Activated naive CD4-positive, alpha-beta T cell treated with anti-CD3 and anti-CD28 coated beads, Interleukin-2, amount 50 U/mL, for 72 hours (primary cell): Measurements from ENCODE around the gene MS4A8. TPM values are rescaled to one million over a fixed set of nuclear protein-coding genes. Genes with fewer than 3 reads are reported as not detected.
"Not testable (repeated sequence)": the region's sequence is repeated elsewhere in the genome, so short reads cannot be mapped to it uniquely, and the experiment has no call there.

ENCODE experiments used
- ATAC-seq, 2 donors: fragments of 150-1000 bp; cut with Tn5 transposase; 2 replicates each; pipeline ENCODE4 v1.10.0; 2021; ENCODE audit warnings: mild to moderate bottlenecking in 2 of 2, moderate library complexity in 2 of 2
- DNase-seq, 2 donors: peaks; one replicate each; pipeline ENCODE4 v3.0.0; 2021 to 2022; ENCODE audit warnings: low spot score in 2 of 2
- H3K27ac Mint-ChIP-seq, 2 donors: one replicate each; pipeline ENCODE4 v1.8.0; 2022; ENCODE audit warnings: mild to moderate bottlenecking in 2 of 2, mixed read lengths in 2 of 2
- H3K36me3 Mint-ChIP-seq, 2 donors: one replicate each; pipeline ENCODE4 v1.8.0; 2022; ENCODE audit warnings: mixed read lengths in 2 of 2
- H3K9me3 Mint-ChIP-seq, 2 donors: one replicate each; pipeline ENCODE4 v1.8.0; 2022; ENCODE audit warnings: mixed read lengths in 2 of 2
- total RNA-seq, 2 donors: library from RNA; stranded (reverse); gene quantifications; one replicate each; pipeline ENCODE4 v1.2.3, GENCODE V29; 2022

MS4A8 gene
- total RNA-seq, 2 donors from 2014 or later: not detected

DNA sequence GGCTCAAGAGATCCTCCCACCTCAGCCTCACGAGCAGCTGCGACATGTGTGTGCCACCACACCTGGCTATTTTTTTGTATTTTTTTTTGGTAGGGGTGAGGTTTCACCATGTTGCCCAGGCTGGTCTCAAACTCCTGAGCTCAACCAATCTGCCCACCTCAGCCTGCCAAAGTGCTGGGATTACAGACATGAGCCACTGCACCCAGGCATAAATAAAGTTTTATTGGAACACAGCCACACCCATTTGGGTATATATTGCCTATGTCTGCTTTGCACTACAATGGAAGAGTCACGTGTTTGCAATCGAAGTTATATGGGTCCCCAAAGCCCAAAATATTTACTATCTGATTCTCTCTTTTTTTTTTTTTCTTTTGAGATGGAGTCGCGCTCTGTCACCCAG, 55.5 kb downstream of the MS4A8 start:
- Mint-ChIP-seq H3K36me3 (no peaks in the 10 kb centered on the region), H3K27ac (no peak overlapping the region), H3K9me3 (no peaks in the 10 kb centered on the region)
- DNase-seq (no peak), ATAC-seq (no peak)

DNA sequence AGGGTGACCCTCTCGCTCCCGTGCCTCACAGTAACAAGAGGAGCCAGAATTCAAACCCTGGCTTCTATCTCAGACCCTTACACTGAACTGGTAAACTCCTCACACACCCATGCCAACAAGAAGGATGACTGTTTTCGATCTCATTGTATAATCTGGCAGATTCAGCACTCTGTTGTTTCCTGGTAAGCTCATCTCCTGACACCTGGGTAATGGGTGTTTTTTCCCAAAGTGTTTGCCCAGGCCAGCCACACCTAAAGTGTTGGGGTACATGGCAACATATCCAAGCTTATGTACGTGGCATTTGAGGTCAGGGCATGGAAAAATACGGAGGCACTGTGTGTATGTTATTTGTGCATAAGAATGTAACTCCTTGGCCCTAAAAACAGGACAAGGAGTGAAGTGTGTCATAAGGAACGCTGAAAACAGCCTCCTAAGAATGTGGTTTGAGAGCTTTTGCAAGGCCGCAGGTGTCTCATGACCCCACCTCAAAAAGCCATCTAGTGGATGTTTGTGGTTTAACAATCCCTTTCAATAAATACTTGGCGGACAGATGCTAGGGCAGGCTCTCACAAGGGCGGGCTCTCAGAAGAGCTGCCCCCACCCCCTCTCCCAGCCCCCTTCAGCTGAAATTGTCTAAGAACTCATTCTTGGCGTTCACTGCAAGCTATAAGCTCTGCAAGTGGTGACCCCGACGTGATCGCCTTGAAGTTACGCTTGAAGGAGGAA, 57.1 kb downstream of the MS4A8 start, which contains the start of gene MS4A15:
TSS of gene MS4A15 (plus strand) at position 561 of the 726 bp plus-strand sequence. CDS start 6,867 bp downstream, outside the sequence.
- DNase-seq (no peak), ATAC-seq (no peak)
- H3K36me3 Mint-ChIP-seq: no peaks in the 10 kb centered on the region
- H3K9me3 Mint-ChIP-seq: no peaks in the 10 kb centered on the region
- H3K27ac Mint-ChIP-seq: no peak within 1 kb of the TSS

DNA sequence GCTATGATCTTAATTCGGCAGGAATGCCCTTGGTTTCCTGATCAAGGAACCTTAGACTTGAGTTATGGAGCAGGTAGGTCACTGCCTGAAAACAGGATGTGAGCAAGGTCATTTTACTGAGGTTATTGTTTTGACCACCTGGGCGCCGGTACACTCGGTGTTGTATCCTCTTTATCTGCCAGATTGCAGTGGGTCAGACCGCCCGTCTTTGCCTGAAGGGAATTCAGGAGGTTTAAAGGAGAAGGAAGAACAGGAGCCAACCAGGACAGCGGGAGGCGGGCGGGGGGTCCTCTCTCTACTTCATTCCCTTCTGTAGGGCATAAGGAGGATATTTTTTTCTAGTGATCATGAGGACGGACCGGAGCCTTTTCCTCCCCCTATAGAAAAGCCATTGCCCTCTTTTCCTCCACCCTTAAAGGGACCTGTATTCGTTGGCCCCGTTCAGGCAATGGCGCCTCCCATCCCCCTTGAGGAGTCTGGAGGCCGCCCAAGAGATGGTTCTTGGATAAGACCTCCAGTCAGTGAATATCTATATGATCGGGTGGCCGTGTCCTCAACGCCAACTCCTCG, 57.9 kb downstream of the MS4A8 start:
- ATAC-seq: no peak
- H3K36me3 Mint-ChIP-seq: no peaks in the 10 kb centered on the region
- no peak for DNase-seq
- H3K9me3 Mint-ChIP-seq: no peaks in the 10 kb centered on the region
- H3K27ac Mint-ChIP-seq: no peak overlapping the region

DNA sequence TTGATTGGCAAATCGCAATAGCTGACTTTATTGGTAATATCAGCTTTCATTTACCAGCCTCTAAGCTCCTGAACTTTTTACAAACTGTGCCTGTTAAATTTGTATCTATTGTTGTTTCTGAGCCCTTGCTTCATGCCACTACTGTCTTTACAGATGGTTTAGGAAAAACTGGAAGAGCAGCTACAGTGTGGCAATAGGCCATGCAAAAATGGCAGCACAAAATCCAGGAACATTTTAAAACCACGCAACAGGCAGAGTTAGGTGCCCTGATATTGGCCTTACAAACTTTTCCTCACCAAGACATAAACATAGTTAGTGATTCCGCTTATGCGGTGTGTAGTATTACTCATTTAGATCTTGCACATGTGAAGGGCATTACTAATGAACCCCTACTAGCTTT, 59.3 kb downstream of the MS4A8 start:
- H3K27ac Mint-ChIP-seq, H3K36me3 Mint-ChIP-seq, ATAC-seq, DNase-seq, H3K9me3 Mint-ChIP-seq: not testable (repeated sequence)

DNA sequence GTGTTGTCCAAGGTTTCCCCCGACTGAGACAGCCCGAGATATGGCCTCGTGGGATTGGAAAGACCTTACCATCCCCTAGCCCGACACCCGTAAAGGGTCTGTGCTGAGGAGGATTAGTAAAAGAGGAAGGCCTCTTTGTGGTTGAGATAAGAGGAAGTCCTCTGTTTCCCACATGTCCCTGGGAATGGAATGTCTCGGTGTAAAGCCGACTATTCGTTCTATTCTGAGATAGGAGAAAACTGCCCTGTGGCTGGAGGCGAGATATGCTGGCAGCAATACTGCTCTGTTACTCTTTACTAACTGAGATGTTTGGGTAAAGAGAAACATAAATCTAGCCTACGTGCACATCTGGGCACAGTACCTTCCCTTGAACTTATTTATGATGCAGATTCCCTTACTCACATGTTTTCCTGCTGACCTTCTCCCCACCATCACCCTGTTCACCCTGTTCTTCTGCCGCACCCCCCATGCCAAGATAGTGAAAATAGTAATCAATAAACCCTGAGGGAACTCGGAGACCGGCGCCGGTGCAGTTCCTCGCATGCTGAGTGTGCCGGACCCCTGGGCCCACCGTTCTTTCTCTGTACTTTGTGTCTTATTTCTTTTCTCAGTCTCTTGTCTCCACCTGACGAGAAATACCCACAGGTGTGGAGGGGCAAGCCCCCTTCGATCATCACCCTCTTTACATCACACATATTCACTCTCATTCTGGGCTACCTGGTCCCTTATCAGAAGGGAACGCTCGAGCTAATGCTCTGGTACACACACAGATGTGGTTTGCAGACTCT, 60.2 kb downstream of the MS4A8 start:
- not testable (repeated sequence) for ATAC-seq, H3K9me3 Mint-ChIP-seq

DNA sequence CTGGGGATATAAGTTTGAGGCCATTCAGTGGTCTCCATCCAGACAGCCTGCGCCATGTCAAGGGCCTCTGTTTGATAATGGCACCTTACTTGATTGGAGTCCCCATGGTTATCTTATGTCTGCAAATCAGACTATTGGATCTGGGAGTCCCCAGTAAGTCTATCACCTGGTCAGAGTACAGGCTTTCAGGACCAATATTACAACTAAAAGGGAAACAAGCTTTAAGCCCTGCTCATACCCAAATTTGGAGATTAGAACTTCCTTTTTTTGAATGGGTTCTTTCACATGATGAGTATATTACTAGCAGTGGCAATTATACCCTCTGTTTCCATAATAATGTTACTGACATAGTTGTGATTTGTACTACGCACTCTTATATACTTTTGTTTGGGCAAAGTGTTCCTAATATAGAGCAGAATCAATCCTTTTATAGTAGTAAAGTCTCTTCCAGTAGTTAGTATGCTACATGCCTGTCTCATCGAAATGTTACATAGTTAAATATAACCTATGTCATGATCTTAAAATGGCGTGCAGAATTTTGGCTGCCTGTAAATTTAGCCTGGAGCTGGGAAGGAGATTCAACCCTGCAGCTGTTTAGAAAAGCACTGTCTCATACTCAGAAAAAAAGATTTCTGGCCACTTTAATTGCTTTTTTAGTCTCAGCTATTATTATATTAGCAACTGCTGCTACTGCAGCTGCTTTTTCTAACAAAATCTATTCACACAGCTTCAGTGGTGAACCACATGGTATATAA, 62.2 kb downstream of the MS4A8 start:
- no peaks in the 10 kb centered on the region for H3K9me3 Mint-ChIP-seq
- H3K27ac Mint-ChIP-seq: no peak overlapping the region
- H3K36me3 Mint-ChIP-seq: no peaks in the 10 kb centered on the region
- DNase-seq: no peak
- ATAC-seq: no peak

More for the DNA sequence above, 60.2 kb downstream of the MS4A8 start:
- not testable (repeated sequence) for H3K36me3 Mint-ChIP-seq, DNase-seq, H3K27ac Mint-ChIP-seq

DNA sequence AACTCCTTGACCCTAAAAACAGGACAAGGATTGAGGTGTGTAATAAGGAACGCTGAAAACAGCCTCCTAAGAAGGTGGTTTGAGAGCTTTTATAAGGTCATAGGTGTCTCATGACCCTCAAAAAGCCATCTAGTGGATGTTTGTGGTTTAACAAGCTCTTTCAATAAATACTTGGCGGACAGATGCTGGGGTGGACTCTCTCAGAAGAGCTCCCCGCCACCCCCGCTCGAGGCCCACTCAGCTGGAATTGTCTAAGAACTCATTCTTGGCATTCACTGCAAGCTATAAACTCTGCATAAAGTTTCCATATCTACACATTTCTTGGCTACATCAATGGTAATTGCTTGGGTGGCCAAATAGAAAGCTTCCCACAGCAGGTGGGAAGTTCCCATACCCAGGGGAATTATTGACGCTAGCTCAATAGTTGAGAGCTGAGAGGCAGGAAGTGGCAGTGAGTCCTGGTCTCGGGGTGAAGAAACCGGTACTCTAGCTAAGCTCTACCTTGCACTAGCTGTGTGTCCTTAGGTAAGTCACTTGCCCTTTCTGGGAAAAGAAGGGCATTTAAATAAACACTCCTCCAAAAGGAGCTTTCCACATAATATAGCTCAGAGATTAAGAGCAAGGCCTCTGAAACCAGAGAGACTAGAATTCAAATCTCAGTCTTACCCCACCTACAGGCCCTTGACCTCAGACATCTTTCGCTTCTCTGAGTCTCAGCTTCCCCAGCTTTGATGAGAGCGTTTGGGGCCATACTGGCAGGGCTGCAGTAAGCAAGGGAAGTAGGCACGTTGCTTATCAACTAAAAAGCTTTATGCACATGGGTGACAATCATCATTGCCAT, 63.7 kb downstream of the MS4A8 start:
- Mint-ChIP-seq H3K36me3 (no peaks in the 10 kb centered on the region), H3K27ac (no peak overlapping the region), H3K9me3 (no peaks in the 10 kb centered on the region)
- ATAC-seq (peak; percentile 40 to 43), DNase-seq (no peak)

DNA sequence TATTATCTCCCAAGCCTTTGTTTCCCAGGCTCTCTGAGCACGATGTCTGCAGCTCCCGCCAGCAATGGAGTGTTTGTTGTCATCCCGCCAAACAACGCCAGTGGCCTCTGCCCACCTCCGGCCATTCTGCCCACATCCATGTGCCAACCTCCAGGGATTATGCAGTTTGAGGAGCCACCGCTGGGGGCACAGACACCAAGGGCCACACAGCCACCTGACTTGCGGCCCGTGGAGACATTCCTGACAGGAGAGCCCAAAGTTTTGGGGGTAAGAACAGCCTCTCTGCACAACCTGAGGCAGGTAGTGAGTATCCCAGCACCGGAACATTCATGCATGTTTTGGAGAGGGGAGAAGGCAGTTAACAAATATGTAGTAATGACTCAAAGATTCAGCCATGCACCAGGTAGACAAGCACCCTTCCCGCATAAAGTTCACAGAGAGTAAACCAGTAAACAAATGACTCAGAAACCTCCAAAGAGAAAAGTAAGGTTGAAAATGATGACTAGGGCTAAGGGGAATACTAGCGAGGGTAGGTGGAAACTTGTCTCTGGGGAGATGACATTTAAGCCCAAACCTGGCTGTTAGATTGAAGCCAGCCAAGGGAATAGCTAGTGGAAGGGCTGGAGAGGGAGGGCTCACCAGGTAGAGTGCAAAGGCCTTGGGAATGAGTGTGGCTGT, 64.4 kb downstream of the MS4A8 start:
- DNase-seq (no peak), ATAC-seq (peak in 1 of 2 donors; percentile 46)
- H3K27ac Mint-ChIP-seq: no peak overlapping the region
- H3K9me3 Mint-ChIP-seq: no peaks in the 10 kb centered on the region
- no peaks in the 10 kb centered on the region for H3K36me3 Mint-ChIP-seq

DNA sequence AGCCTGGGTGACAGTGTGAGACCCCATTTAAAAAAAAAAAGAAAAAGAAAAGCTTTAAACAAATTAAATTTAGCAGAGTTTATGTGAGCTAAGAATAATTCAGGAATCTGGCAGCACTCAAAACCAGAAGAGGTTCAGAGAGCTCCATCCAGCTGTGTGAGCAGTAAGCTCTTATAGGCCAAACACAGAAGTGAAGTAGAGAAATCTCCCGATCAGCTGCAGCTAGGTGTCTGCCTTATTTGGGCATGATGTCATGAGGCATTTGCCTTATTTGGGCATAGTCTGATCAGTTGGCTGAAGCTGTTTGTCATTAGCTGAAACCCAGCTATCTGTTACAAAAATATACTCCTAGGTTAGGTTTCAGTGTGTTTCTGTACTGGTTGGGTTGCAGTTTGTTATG, 65.5 kb downstream of the MS4A8 start:
- DNase-seq (no peak), ATAC-seq (peak in 1 of 2 donors; percentile 30)
- Mint-ChIP-seq H3K27ac (no peak overlapping the region), H3K9me3 (no peaks in the 10 kb centered on the region), H3K36me3 (no peaks in the 10 kb centered on the region)

DNA sequence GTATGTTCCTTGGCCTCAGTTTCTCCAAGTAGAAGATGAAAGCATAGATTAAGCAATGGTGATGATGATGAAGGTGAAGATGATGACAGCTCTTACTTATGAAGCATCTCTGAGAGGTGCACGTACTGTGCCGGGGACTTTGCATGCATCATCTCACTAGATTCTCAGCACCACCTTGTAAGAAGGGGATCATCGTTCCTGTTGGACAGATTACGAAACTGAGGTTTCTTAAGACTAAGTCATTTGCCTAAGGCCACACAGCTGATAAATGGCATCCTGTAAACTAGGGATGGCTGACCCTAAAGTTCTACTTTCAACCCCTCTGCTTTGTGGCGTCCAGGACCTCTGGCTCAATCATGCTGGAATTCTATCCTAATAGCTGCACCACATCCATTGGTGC, 65.9 kb downstream of the MS4A8 start:
- ATAC-seq (no peak), DNase-seq (no peak)
- H3K36me3 Mint-ChIP-seq: no peaks in the 10 kb centered on the region
- H3K27ac Mint-ChIP-seq: no peak overlapping the region
- H3K9me3 Mint-ChIP-seq: no peaks in the 10 kb centered on the region

Other genes with a start within 250 kb of the MS4A8 start
- gene MS4A1, start 243.8 kb upstream of the MS4A8 start, total RNA-seq: under 1 TPM in 1 of 2 donors, not detected in 1; 0.27 TPM
- not detected for gene MS4A12, start 206.8 kb upstream of the MS4A8 start, total RNA-seq
- gene MS4A13, start 184.2 kb upstream of the MS4A8 start, total RNA-seq: not detected
- not detected for gene MS4A18, start 25.1 kb downstream of the MS4A8 start, total RNA-seq
- not detected for gene MS4A15, start 57.3 kb downstream of the MS4A8 start, total RNA-seq
- gene MS4A10, start 85.7 kb downstream of the MS4A8 start, total RNA-seq: not detected
- gene CCDC86, start 142.5 kb downstream of the MS4A8 start, total RNA-seq: 10 to 100 TPM; 29.3 to 38.0 TPM
- under 1 TPM in 1 of 2 donors, not detected in 1; 0.25 TPM for gene PTGDR2, start 156.3 kb downstream of the MS4A8 start, total RNA-seq
- gene ZP1, start 167.9 kb downstream of the MS4A8 start, total RNA-seq: not detected
- 100 to 1,000 TPM in 1 of 2 donors, 10 to 100 TPM in 1; 71.0 to 149 TPM for gene PRPF19, start 207.0 kb downstream of the MS4A8 start, total RNA-seq
- gene TMEM109, start 214.5 kb downstream of the MS4A8 start, total RNA-seq: 10 to 100 TPM; 31.9 to 95.1 TPM
- 1 to 10 TPM in 1 of 2 donors, under 1 TPM in 1; 0.71 to 1.4 TPM for gene TMEM132A, start 224.8 kb downstream of the MS4A8 start, total RNA-seq